ENCODE measurements around the gene ADAT2. TPM values are rescaled to one million over a fixed set of nuclear protein-coding genes. Genes with fewer than 3 reads are reported as not detected.

ADAT2 gene
- total and polyA plus RNA-seq, 2 donors (not counting 3 experiments of a cell fraction or from before 2014, with no cell fraction given), result 5.4 to 9.8 TPM

DNA sequence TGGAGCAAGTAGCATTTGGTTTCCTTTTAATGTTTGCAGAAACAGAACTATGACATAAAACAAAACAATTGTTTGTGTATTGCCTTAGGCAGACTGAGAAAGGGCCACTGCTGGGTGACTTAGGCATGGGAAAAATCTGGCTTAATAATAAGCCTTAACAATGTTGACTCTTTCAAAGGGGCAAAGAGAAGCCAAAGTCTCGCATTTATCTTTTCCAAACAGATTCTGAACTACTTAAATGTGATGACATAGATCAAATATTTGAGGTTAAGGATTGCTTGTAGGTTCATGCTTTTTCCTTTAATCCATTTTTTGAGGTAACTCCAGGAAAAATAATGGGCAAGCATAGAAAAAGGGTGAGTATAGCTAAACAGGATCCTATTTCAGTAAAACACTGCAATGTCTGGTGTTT is 39.6 kb downstream of the ADAT2 start:
- BruUV-seq (replicated peaks), result no TSS peak
- H4K20me1 ChIP-seq (replicated peaks; ENCODE audit: control insufficient read depth, extremely low read depth, insufficient read depth, low read length), result no peaks in the 10 kb centered on the region
- CTCF ChIA-PET, result interaction anchor here (1.0 to 1.4 kb wide), 3 partner anchors 15 to 384 kb away, joined by 3 to 4 read pairs (median 4); no protein-coding TSS in a partner anchor
- dilution Hi-C loops (cut with MboI; ENCODE audit: extremely low pct_ligation_motif_present, low sequenced_read_pairs) (no loop called here), intact Hi-C loops (cut with micrococcal nuclease) (no loop called here)
- H3K4me2 ChIP-seq (ENCODE audit: insufficient read depth, low read length), result no peak overlapping the region
- no peaks in the 10 kb centered on the region for H3K9me3 ChIP-seq (replicated peaks; ENCODE audit: control insufficient read depth, insufficient read depth, low read length)
- POLR2A ChIA-PET, result no interaction called here
- TF ChIP-seq, protein P1, sequence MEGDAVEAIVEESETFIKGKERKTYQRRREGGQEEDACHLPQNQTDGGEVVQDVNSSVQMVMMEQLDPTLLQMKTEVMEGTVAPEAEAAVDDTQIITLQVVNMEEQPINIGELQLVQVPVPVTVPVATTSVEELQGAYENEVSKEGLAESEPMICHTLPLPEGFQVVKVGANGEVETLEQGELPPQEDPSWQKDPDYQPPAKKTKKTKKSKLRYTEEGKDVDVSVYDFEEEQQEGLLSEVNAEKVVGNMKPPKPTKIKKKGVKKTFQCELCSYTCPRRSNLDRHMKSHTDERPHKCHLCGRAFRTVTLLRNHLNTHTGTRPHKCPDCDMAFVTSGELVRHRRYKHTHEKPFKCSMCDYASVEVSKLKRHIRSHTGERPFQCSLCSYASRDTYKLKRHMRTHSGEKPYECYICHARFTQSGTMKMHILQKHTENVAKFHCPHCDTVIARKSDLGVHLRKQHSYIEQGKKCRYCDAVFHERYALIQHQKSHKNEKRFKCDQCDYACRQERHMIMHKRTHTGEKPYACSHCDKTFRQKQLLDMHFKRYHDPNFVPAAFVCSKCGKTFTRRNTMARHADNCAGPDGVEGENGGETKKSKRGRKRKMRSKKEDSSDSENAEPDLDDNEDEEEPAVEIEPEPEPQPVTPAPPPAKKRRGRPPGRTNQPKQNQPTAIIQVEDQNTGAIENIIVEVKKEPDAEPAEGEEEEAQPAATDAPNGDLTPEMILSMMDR (IDR thresholded peaks at IDR 0.05; ENCODE audit: extremely low read depth in 1 of 2, insufficient read depth in 1 of 2, low read depth in 1 of 2, low read length in 2 of 2), result no peak
- TF ChIP-seq POLR2AphosphoS5 (IDR thresholded peaks at IDR 0.05; ENCODE audit: insufficient read depth, low read depth, low read length) (no peak), EZH2 (IDR thresholded peaks at IDR 0.05; ENCODE audit: borderline replicate concordance, low read depth, low read length, severe bottlenecking) (no peak), FOS (IDR thresholded peaks at IDR 0.05; ENCODE audit: borderline replicate concordance, insufficient read depth, low read length) (no peak), MYC (IDR thresholded peaks at IDR 0.05; ENCODE audit: low read depth, low read length) (no peak), JUN (IDR thresholded peaks at IDR 0.05; ENCODE audit: borderline replicate concordance, insufficient read depth, insufficient read length, low read depth) (no peak), GATA2 (IDR thresholded peaks at IDR 0.05; ENCODE audit: insufficient read depth, insufficient read length, low read depth, low read length) (no peak), POLR2A (IDR thresholded peaks at IDR 0.05; ENCODE audit: low read depth, low read length) (no peak)
- TF ChIP-seq, protein P2, sequence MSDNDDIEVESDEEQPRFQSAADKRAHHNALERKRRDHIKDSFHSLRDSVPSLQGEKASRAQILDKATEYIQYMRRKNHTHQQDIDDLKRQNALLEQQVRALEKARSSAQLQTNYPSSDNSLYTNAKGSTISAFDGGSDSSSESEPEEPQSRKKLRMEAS (IDR thresholded peaks at IDR 0.05; ENCODE audit: insufficient read depth, insufficient read length), result no peak
- H3K4me1 ChIP-seq (ENCODE audit: control insufficient read depth, extremely low read depth, insufficient read depth, low read length), result no peaks in the 10 kb centered on the region
- no peaks in the 10 kb centered on the region for H3K9me1 ChIP-seq (replicated peaks; ENCODE audit: control insufficient read depth, extremely low read depth, insufficient read depth, low read length)
- no peaks in the 10 kb centered on the region for H3K36me3 ChIP-seq (ENCODE audit: control insufficient read depth in 2 of 2, extremely low read depth in 1 of 2, insufficient read depth in 2 of 2, low read length in 2 of 2)
- no peak overlapping the region for H3K27ac ChIP-seq (ENCODE audit: insufficient read depth, low read depth, low read length)
- H3K9ac ChIP-seq (replicated peaks; ENCODE audit: extremely low read depth, insufficient read depth, low read length), result no peak overlapping the region
- peak; percentile 7 for DNase-seq (ENCODE audit: low read depth, low spot score)
- no peak for FAIRE-seq
- no peaks in the 10 kb centered on the region for H3K27me3 ChIP-seq (ENCODE audit: control insufficient read depth in 2 of 2, insufficient read depth in 2 of 2, low read length in 2 of 2)
- H2AFZ ChIP-seq (ENCODE audit: low read depth, low read length), result peak overlapping the region; percentile 32
- no peaks in the 10 kb centered on the region for H3K79me2 ChIP-seq (ENCODE audit: control insufficient read depth, insufficient read depth, low read length)
- H3K4me3 ChIP-seq (replicated peaks in 1 of 3; ENCODE audit: insufficient read depth in 1 of 3, low read depth in 1 of 3, low read length in 3 of 3), result no peak overlapping the region
